ENCODE results near the gene PRKCE. TPM values are rescaled to one million over a fixed set of nuclear protein-coding genes. Genes with fewer than 3 reads are reported as not detected.

PRKCE gene
- polyA plus RNA-seq, 1 of the 3 experiments (the other 2 are of a cell fraction) = 16.3 TPM

- Histone ChIP-seq H3F3A (replicated peaks; ENCODE audit: insufficient read depth) (peaks cover 8% of the 10 kb centered on the region), H3K79me2 (ENCODE audit: insufficient read depth) (no peaks in the 10 kb centered on the region), H3K4me3 (ENCODE audit: low read depth in 2 of 2, low read length in 1 of 2) (no peak overlapping the region), H3K4me2 (no peak overlapping the region), H2AFZ (ENCODE audit: low read depth) (no peak overlapping the region), H3K9ac (no peak overlapping the region), H3K9me2 (no peaks in the 10 kb centered on the region), H3K27me3 (ENCODE audit: insufficient read depth) (no peaks in the 10 kb centered on the region), H4K20me1 (ENCODE audit: insufficient read depth) (no peaks in the 10 kb centered on the region), H3K27ac (ENCODE audit: low read depth in 2 of 2, low read length in 1 of 2) (no peak overlapping the region), H3K36me3 (replicated peaks in 1 of 2; ENCODE audit: control insufficient read depth in 1 of 2, insufficient read depth in 2 of 2, low read length in 1 of 2) (no peaks in the 10 kb centered on the region), H3K4me1 (ENCODE audit: control insufficient read depth in 1 of 2, insufficient read depth in 2 of 2, low read depth in 1 of 2, low read length in 1 of 2) (peaks cover 7 to 24% of the 10 kb centered on the region in 2 experiments; a peak in 3 of 4 replicates), H3K9me3 (no peaks in the 10 kb centered on the region)
- 36% methylated on average over 3 of the region's 3 CpGs for WGBS (ENCODE audit: low lambda C conversion rate)
- POLR2A ChIA-PET = no interaction called here
- DNase-seq = no peak
- TF ChIP-seq REST (IDR thresholded peaks at IDR 0.05; ENCODE audit: low read depth, low read length) (no peak), SMC3 (IDR thresholded peaks at IDR 0.05; ENCODE audit: low read depth, low read length) (no peak), MXI1 (IDR thresholded peaks at IDR 0.05; ENCODE audit: low read depth, low read length) (peak; percentile 34; the same call in 1 of the 2 replicates), MEF2A (IDR thresholded peaks at IDR 0.05; ENCODE audit: borderline replicate concordance, low read depth) (no peak), TCF12 (IDR thresholded peaks at IDR 0.05) (0 out of 2 replicates have a peak, but pooled peaks have one; percentile 12), ZBTB33 (IDR thresholded peaks at IDR 0.05; ENCODE audit: borderline replicate concordance, low read depth) (no peak), CHD2 (IDR thresholded peaks at IDR 0.05; ENCODE audit: low read length, partially characterized antibody) (no peak), RCOR1 (IDR thresholded peaks at IDR 0.05; ENCODE audit: low read length) (0 out of 2 replicates have a peak, but pooled peaks have one; percentile 12)
- CTCF ChIA-PET = interaction anchor here (1.0 to 1.3 kb wide), 6 partner anchors 8 to 205 kb away, joined by 3 to 5 read pairs (median 4); no protein-coding TSS in a partner anchor
Observed at GRCh38 chr2:45855374-45855773, 203.9 kb downstream of the PRKCE start.

GRCh38 chr2:45856391-45857274, 205.2 kb downstream of the PRKCE start:
- Histone ChIP-seq H3K9me2 (no peaks in the 10 kb centered on the region), H3K9ac (no peak overlapping the region), H3K4me1 (ENCODE audit: control insufficient read depth in 1 of 2, insufficient read depth in 2 of 2, low read depth in 1 of 2, low read length in 1 of 2) (peaks cover 9 to 23% of the 10 kb centered on the region in 2 experiments; a peak in 3 of 4 replicates), H3K36me3 (replicated peaks in 1 of 2; ENCODE audit: control insufficient read depth in 1 of 2, insufficient read depth in 2 of 2, low read length in 1 of 2) (no peaks in the 10 kb centered on the region), H3K27ac (ENCODE audit: low read depth in 2 of 2, low read length in 1 of 2) (no peak overlapping the region), H4K20me1 (ENCODE audit: insufficient read depth) (no peaks in the 10 kb centered on the region), H3K79me2 (ENCODE audit: insufficient read depth) (no peaks in the 10 kb centered on the region), H3F3A (replicated peaks; ENCODE audit: insufficient read depth) (peaks cover 6% of the 10 kb centered on the region), H3K27me3 (ENCODE audit: insufficient read depth) (no peaks in the 10 kb centered on the region), H3K4me3 (ENCODE audit: low read depth in 2 of 2, low read length in 1 of 2) (no peak overlapping the region), H2AFZ (ENCODE audit: low read depth) (no peak overlapping the region), H3K9me3 (no peaks in the 10 kb centered on the region), H3K4me2 (no peak overlapping the region)
- ChIA-PET POLR2A (no interaction called here), CTCF (interaction anchor here (0.6 to 1.6 kb wide), 8 partner anchors 13 to 206 kb away, joined by 3 to 5 read pairs (median 3); no protein-coding TSS in a partner anchor)
- TF ChIP-seq TCF12 (IDR thresholded peaks at IDR 0.05) (peak; percentile 43; the same call in 1 of the 2 replicates), FOXJ3 (CRISPR knock-in tag; IDR thresholded peaks at IDR 0.05) (no peak)
- WGBS (ENCODE audit: low lambda C conversion rate) = 93% methylated on average over 9 of the region's 9 CpGs
- no peak for DNase-seq

Data from SK-N-SH (cell line).